Frontal cortex (tissue), 4 donors: Measurements from ENCODE around the gene CTNNBL1. TPM values are rescaled to one million over a fixed set of nuclear protein-coding genes. Genes with fewer than 3 reads are reported as not detected.

Experiments used
- DNase-seq, 2 donors: peaks; one replicate each; pipeline ENCODE4 v3.0.0; 2012; ENCODE audit warnings: low spot score in 2 of 2
- FAIRE-seq: peaks from 2 replicates; lab custom pipeline; 2012; peaks lifted over from hg19 to GRCh38; lab: Jason Lieb, UNC
- total RNA-seq: library from RNA; depleted of rRNA; stranded (reverse); fragments of >200 nt; gene quantifications from one replicate; pipeline ENCODE4 v1.2.3, GENCODE V29; 2014
- donor health status: control.
- donor health status: control.
- donor health status: control.

CTNNBL1 gene
- total RNA-seq, 1 donor from 2014 or later, result 61.1 TPM

- FAIRE-seq (no peak), DNase-seq (no peak)
Measured at GRCh38 chr20:37734228-37734985, 40.6 kb downstream of the CTNNBL1 start.

GRCh38 chr20:37735541-37735940 is 41.7 kb downstream of the CTNNBL1 start:
- DNase-seq, result no peak
- no peak for FAIRE-seq

GRCh38 chr20:37736132-37736531 is 42.3 kb downstream of the CTNNBL1 start:
- DNase-seq (no peak), FAIRE-seq (no peak)

GRCh38 chr20:37737826-37738420 is 44.1 kb downstream of the CTNNBL1 start:
- FAIRE-seq (no peak), DNase-seq (no peak)

- FAIRE-seq (no peak), DNase-seq (no peak)
Measured at GRCh38 chr20:37741055-37741454, 47.2 kb downstream of the CTNNBL1 start.

GRCh38 chr20:37741570-37741969 is 47.7 kb downstream of the CTNNBL1 start:
- DNase-seq (no peak), FAIRE-seq (no peak)

- FAIRE-seq (no peak), DNase-seq (no peak)
Measured at GRCh38 chr20:37742131-37742530, 48.3 kb downstream of the CTNNBL1 start.

- no peak for DNase-seq
- no peak for FAIRE-seq
Measured at GRCh38 chr20:37744347-37744746, 50.5 kb downstream of the CTNNBL1 start.

- FAIRE-seq, result no peak
- DNase-seq, result no peak
Measured at GRCh38 chr20:37745553-37745952, 51.7 kb downstream of the CTNNBL1 start.

GRCh38 chr20:37748015-37748414 is 54.2 kb downstream of the CTNNBL1 start:
- FAIRE-seq (no peak), DNase-seq (no peak)

GRCh38 chr20:37749218-37749617 is 55.4 kb downstream of the CTNNBL1 start:
- no peak for DNase-seq
- no peak for FAIRE-seq

- FAIRE-seq, result no peak
- no peak for DNase-seq
Measured at GRCh38 chr20:37749620-37750403, 56.0 kb downstream of the CTNNBL1 start.

GRCh38 chr20:37755665-37756064 is 61.8 kb downstream of the CTNNBL1 start:
- peak in 1 of 2 donors; percentile 15 for DNase-seq
- FAIRE-seq, result no peak

GRCh38 chr20:37756234-37756633 is 62.4 kb downstream of the CTNNBL1 start:
- DNase-seq, result no peak
- FAIRE-seq, result no peak

GRCh38 chr20:37757550-37757949 is 63.7 kb downstream of the CTNNBL1 start:
- DNase-seq (no peak), FAIRE-seq (no peak)

GRCh38 chr20:37758332-37758731 is 64.5 kb downstream of the CTNNBL1 start:
- no peak for FAIRE-seq
- DNase-seq, result no peak

GRCh38 chr20:37759052-37759553 is 65.3 kb downstream of the CTNNBL1 start:
- FAIRE-seq (no peak), DNase-seq (no peak)

GRCh38 chr20:37759761-37760209 is 66.0 kb downstream of the CTNNBL1 start:
- no peak for FAIRE-seq
- DNase-seq, result no peak

- FAIRE-seq (no peak), DNase-seq (no peak)
Measured at GRCh38 chr20:37760322-37760721, 66.5 kb downstream of the CTNNBL1 start.

GRCh38 chr20:37762716-37763485 is 69.1 kb downstream of the CTNNBL1 start:
- FAIRE-seq (no peak), DNase-seq (no peak)
